Liver (tissue), 9 donors: ENCODE measurements around the gene DLGAP5. TPM values are rescaled to one million over a fixed set of nuclear protein-coding genes. Genes with fewer than 3 reads are reported as not detected.

Experiments used
- DNase-seq: peaks from one replicate; pipeline ENCODE4 v3.0.0-alpha.2; 2017; ENCODE audit warnings: low spot score
- H3K27ac ChIP-seq, 2 donors: one replicate each; pipeline ENCODE4 v1.7.0; 2013; ENCODE audit warnings: inconsistent platforms in 2 of 2, low read length in 2 of 2, control low read depth in 1 of 2, low read depth in 1 of 2, mild to moderate bottlenecking in 1 of 2
- H3K27me3 ChIP-seq, 4 donors: one replicate each; pipeline versions ENCODE4 v1.6.1 to v1.7.0; 2013; ENCODE audit warnings: low read length in 3 of 4, inconsistent platforms in 1 of 4, mild to moderate bottlenecking in 1 of 4, moderate library complexity in 1 of 4; ENCODE audit not compliant: control insufficient read depth in 4 of 4, insufficient read depth in 4 of 4
- H3K36me3 ChIP-seq, 4 donors: one replicate each; pipeline versions ENCODE4 v1.6.1 to v1.7.0; 2013; ENCODE audit warnings: low read length in 3 of 4, mild to moderate bottlenecking in 3 of 4, low read depth in 1 of 4, moderate library complexity in 1 of 4; ENCODE audit not compliant: control insufficient read depth in 4 of 4, insufficient read depth in 3 of 4
- H3K4me1 ChIP-seq, 4 donors: one replicate each; pipeline versions ENCODE4 v1.6.1 to v1.7.0; 2013; ENCODE audit warnings: low read length in 3 of 4, mild to moderate bottlenecking in 3 of 4, moderate library complexity in 1 of 4; ENCODE audit not compliant: control insufficient read depth in 4 of 4, insufficient read depth in 4 of 4
- H3K4me3 ChIP-seq, 3 donors: one replicate each; pipeline versions ENCODE4 v1.6.1 to v1.7.0; 2013; ENCODE audit warnings: low read length in 3 of 3, control low read depth in 1 of 3, low read depth in 1 of 3, mild to moderate bottlenecking in 1 of 3
- H3K9ac ChIP-seq, 2 donors: one replicate each; pipeline ENCODE4 v1.7.0; 2013; ENCODE audit warnings: low read length in 2 of 2, mild to moderate bottlenecking in 2 of 2, moderate library complexity in 2 of 2, control low read depth in 1 of 2, low read depth in 1 of 2
- H3K9me3 ChIP-seq, 4 donors: one replicate each; pipeline versions ENCODE4 v1.6.1 to v1.7.0; 2013; ENCODE audit warnings: low read length in 3 of 4; ENCODE audit not compliant: control insufficient read depth in 4 of 4
- CTCF ChIP-seq: fragments of 150-350 bp; IDR thresholded peaks from 2 replicates; pipeline ENCODE4 v1.5.1; 2017; ENCODE audit warnings: improper control_type of control experiment, low read depth, low read length; ENCODE audit not compliant: missing input control
- JUND ChIP-seq, 2 donors: IDR thresholded peaks; 2 replicates each; pipeline ENCODE4 v1.6.1; 2016; ENCODE audit warnings: antibody characterized with exemption in 2 of 2
- NR2F2 ChIP-seq: IDR thresholded peaks from 2 replicates; pipeline ENCODE4 v1.6.1; 2016; ENCODE audit warnings: antibody characterized with exemption
- REST ChIP-seq: IDR thresholded peaks from 2 replicates; pipeline ENCODE4 v1.6.1; 2016; ENCODE audit warnings: antibody characterized with exemption, mild to moderate bottlenecking
- RXRA ChIP-seq, 2 donors: IDR thresholded peaks; 2 replicates each; pipeline ENCODE4 v1.6.1; 2017 to 2018; ENCODE audit warnings: antibody characterized with exemption in 2 of 2, mild to moderate bottlenecking in 1 of 2
- SP1 ChIP-seq: IDR thresholded peaks from 2 replicates; pipeline ENCODE4 v1.6.1; 2018; ENCODE audit warnings: antibody characterized with exemption, mild to moderate bottlenecking
- TAF1 ChIP-seq: conservative IDR thresholded peaks from 2 replicates; pipeline ENCODE4 v1.6.1; 2016; ENCODE audit warnings: antibody characterized with exemption, mild to moderate bottlenecking
- YY1 ChIP-seq: IDR thresholded peaks from 2 replicates; pipeline ENCODE4 v1.6.1; 2016; ENCODE audit warnings: antibody characterized with exemption, mild to moderate bottlenecking
- WGBS: extraction: QIAGEN DNeasy Blood & Tissue Kit; methylation state at CpG from one replicate; pipeline ENCODE4 v1.1.7; 2013; 5-methylcytosine and 5-hydroxymethylcytosine counted together
- polyA plus RNA-seq, 2 donors: library from polyadenylated mRNA; stranded (reverse) in 1 of 2; unstranded in 1 of 2; fragments of 200-250 nt in 1 of 2; fragments of >200 nt in 1 of 2; fragmentation: Nextera tagmentation in 1 of 2; extraction: Ambion mirVana in 1 of 2; gene quantifications; one replicate each; pipeline versions ENCODE4 v1.2.1 to v1.2.3, GENCODE V29; 2013 to 2015
- total RNA-seq, 2 donors: library from RNA; depleted of rRNA; stranded (reverse); fragments of >200 nt; gene quantifications; one replicate each; pipeline ENCODE4 v1.2.3, GENCODE V29; 2014
- donor health status: healthy.
- donor health status: healthy.
- donor health status: healthy.
- donor health status: healthy.
- donor health status: healthy.

The DLGAP5 gene
- total and polyA plus RNA-seq, 4 donors, result under 0.01 to 42.5 (median 0.70) TPM

GRCh38 chr14:55103005-55103640, 88.3 kb downstream of the DLGAP5 start:
- no peak for DNase-seq
- Histone ChIP-seq H3K9me3 (no peaks in the 10 kb centered on the region), H3K4me3 (no peak overlapping the region), H3K36me3 (no peaks in the 10 kb centered on the region), H3K27ac (peak overlapping the region; percentile 59 to 62), H3K9ac (peak overlapping the region in 1 of 2 donors; percentile 7), H3K27me3 (no peaks in the 10 kb centered on the region), H3K4me1 (peaks cover 2 to 12% (median 4%) of the 10 kb centered on the region in 4 donors)
- 65% methylated on average over 13 of the region's 13 CpGs for WGBS
- TF ChIP-seq YY1 (no peak), SP1 (peak; percentile 69), JUND (IDR thresholded peaks at IDR 0.05) (peak; percentile 42 to 70)

- H3K27ac ChIP-seq, result peak overlapping the region; percentile 59 to 62
- no peak overlapping the region for H3K4me3 ChIP-seq
- H3K36me3 ChIP-seq, result no peaks in the 10 kb centered on the region
- peaks cover 2 to 12% (median 4%) of the 10 kb centered on the region in 4 donors for H3K4me1 ChIP-seq
- no peak for TF ChIP-seq TAF1
- TF ChIP-seq REST, result peak; percentile 16
- no peak for TF ChIP-seq NR2F2
- peak in 1 of 2 donors; percentile 14 for TF ChIP-seq RXRA (IDR thresholded peaks at IDR 0.05)
- TF ChIP-seq SP1, result peak; percentile 52
- H3K9me3 ChIP-seq, result no peaks in the 10 kb centered on the region
- no peak overlapping the region for H3K9ac ChIP-seq
- no peak for DNase-seq
- 14% methylated on average over 7 of the region's 7 CpGs for WGBS
- H3K27me3 ChIP-seq, result no peaks in the 10 kb centered on the region
Measured at GRCh38 chr14:55102141-55102621, 89.2 kb downstream of the DLGAP5 start.

- H3K27ac ChIP-seq, result no peak overlapping the region
- H3K4me3 ChIP-seq, result no peak overlapping the region
Measured at GRCh38 chr14:55101698-55102097, 89.7 kb downstream of the DLGAP5 start.

More at GRCh38 chr14:55101698-55102097, 89.7 kb downstream of the DLGAP5 start:
- peaks cover 2 to 12% (median 4%) of the 10 kb centered on the region in 4 donors for H3K4me1 ChIP-seq
- 94% methylated on average over 5 of the region's 5 CpGs for WGBS
- no peaks in the 10 kb centered on the region for H3K36me3 ChIP-seq
- H3K27me3 ChIP-seq, result no peaks in the 10 kb centered on the region
- TF ChIP-seq TAF1 (no peak), CTCF (peak; percentile 6)
- no peak for DNase-seq
- H3K9me3 ChIP-seq, result no peaks in the 10 kb centered on the region
- H3K9ac ChIP-seq, result no peak overlapping the region
